Measurements from ENCODE around the gene HOXC9. TPM values are rescaled to one million over a fixed set of nuclear protein-coding genes. Genes with fewer than 3 reads are reported as not detected.

Gene HOXC9
- total and polyA plus RNA-seq, 2 experiments from 2014 or later, result not detected

GRCh38 chr12:53961025-53961761 lies 38.8 kb upstream of the HOXC9 start:
- no peak overlapping the region for H3K27ac ChIP-seq
- H3K9me3 ChIP-seq (ENCODE audit: low read depth), result no peaks in the 10 kb centered on the region
- no peak for DNase-seq (ENCODE audit: low read depth in 1 of 2, low spot score in 1 of 2)
- H3K4me1 ChIP-seq (ENCODE audit: low read depth), result no peaks in the 10 kb centered on the region
- no peaks in the 10 kb centered on the region for H3K36me3 ChIP-seq
- peaks cover 100% of the 10 kb centered on the region for H3K27me3 ChIP-seq
- no peak overlapping the region for H3K4me3 ChIP-seq
- TF ChIP-seq CTCF (IDR thresholded peaks at IDR 0.05; ENCODE audit: low read depth, low read length), result no peak

GRCh38 chr12:53963005-53963404 lies 37.0 kb upstream of the HOXC9 start:
- no peak overlapping the region for H3K27ac ChIP-seq
- no peaks in the 10 kb centered on the region for H3K4me1 ChIP-seq (ENCODE audit: low read depth)
- TF ChIP-seq CTCF (IDR thresholded peaks at IDR 0.05; ENCODE audit: low read depth, low read length), result no peak
- DNase-seq (ENCODE audit: low read depth in 1 of 2, low spot score in 1 of 2), result no peak
- no peaks in the 10 kb centered on the region for H3K9me3 ChIP-seq (ENCODE audit: low read depth)
- peaks cover 100% of the 10 kb centered on the region for H3K27me3 ChIP-seq
- no peak overlapping the region for H3K4me3 ChIP-seq
- no peaks in the 10 kb centered on the region for H3K36me3 ChIP-seq

GRCh38 chr12:53963434-53964314 lies 36.3 kb upstream of the HOXC9 start:
- TF ChIP-seq CTCF (IDR thresholded peaks at IDR 0.05; ENCODE audit: low read depth, low read length), result no peak

GRCh38 chr12:53964315-53964713 lies 35.6 kb upstream of the HOXC9 start:
- no peaks in the 10 kb centered on the region for H3K9me3 ChIP-seq (ENCODE audit: low read depth)
- no peaks in the 10 kb centered on the region for H3K4me1 ChIP-seq (ENCODE audit: low read depth)
- no peaks in the 10 kb centered on the region for H3K36me3 ChIP-seq
- no peak overlapping the region for H3K27ac ChIP-seq
- peaks cover 100% of the 10 kb centered on the region for H3K27me3 ChIP-seq
- no peak for DNase-seq (ENCODE audit: low read depth in 1 of 2, low spot score in 1 of 2)
- H3K4me3 ChIP-seq, result no peak overlapping the region
- TF ChIP-seq CTCF (IDR thresholded peaks at IDR 0.05; ENCODE audit: low read depth, low read length), result no peak

More at GRCh38 chr12:53963434-53964314, 36.3 kb upstream of the HOXC9 start:
- no peak for DNase-seq (ENCODE audit: low read depth in 1 of 2, low spot score in 1 of 2)
- Histone ChIP-seq H3K36me3 (no peaks in the 10 kb centered on the region), H3K27me3 (peaks cover 100% of the 10 kb centered on the region), H3K4me1 (ENCODE audit: low read depth) (no peaks in the 10 kb centered on the region), H3K27ac (no peak overlapping the region), H3K9me3 (ENCODE audit: low read depth) (no peaks in the 10 kb centered on the region), H3K4me3 (no peak overlapping the region)

- H3K27ac ChIP-seq, result no peak overlapping the region
- no peaks in the 10 kb centered on the region for H3K36me3 ChIP-seq
- TF ChIP-seq CTCF (IDR thresholded peaks at IDR 0.05; ENCODE audit: low read depth, low read length), result no peak
- H3K4me1 ChIP-seq (ENCODE audit: low read depth), result no peaks in the 10 kb centered on the region
- H3K27me3 ChIP-seq, result peaks cover 100% of the 10 kb centered on the region
- no peak overlapping the region for H3K4me3 ChIP-seq
- DNase-seq (ENCODE audit: low read depth in 1 of 2, low spot score in 1 of 2), result no peak
- no peaks in the 10 kb centered on the region for H3K9me3 ChIP-seq (ENCODE audit: low read depth)
These were observed 34.5 kb upstream of the HOXC9 start for GRCh38 chr12:53965281-53966084.

All from cardiac muscle cell (in vitro differentiated cells and primary cell).